Measurements from ENCODE around the gene MMP7. TPM values are rescaled to one million over a fixed set of nuclear protein-coding genes. Genes with fewer than 3 reads are reported as not detected.

MMP7 gene
- total RNA-seq, 1 donor = under 0.01 TPM

- H3K27ac ChIP-seq (ENCODE audit: low read depth, low read length) = no peak overlapping the region
- no peak for DNase-seq (ENCODE audit: insufficient read length, low spot score, missing footprints)
- TF ChIP-seq, protein P1, sequence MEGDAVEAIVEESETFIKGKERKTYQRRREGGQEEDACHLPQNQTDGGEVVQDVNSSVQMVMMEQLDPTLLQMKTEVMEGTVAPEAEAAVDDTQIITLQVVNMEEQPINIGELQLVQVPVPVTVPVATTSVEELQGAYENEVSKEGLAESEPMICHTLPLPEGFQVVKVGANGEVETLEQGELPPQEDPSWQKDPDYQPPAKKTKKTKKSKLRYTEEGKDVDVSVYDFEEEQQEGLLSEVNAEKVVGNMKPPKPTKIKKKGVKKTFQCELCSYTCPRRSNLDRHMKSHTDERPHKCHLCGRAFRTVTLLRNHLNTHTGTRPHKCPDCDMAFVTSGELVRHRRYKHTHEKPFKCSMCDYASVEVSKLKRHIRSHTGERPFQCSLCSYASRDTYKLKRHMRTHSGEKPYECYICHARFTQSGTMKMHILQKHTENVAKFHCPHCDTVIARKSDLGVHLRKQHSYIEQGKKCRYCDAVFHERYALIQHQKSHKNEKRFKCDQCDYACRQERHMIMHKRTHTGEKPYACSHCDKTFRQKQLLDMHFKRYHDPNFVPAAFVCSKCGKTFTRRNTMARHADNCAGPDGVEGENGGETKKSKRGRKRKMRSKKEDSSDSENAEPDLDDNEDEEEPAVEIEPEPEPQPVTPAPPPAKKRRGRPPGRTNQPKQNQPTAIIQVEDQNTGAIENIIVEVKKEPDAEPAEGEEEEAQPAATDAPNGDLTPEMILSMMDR (IDR thresholded peaks at IDR 0.05; ENCODE audit: extremely low read depth, low read depth, low read length) = no peak
- H3K27me3 ChIP-seq (ENCODE audit: insufficient read depth, low read length) = no peaks in the 10 kb centered on the region
- H3K79me2 ChIP-seq (ENCODE audit: insufficient read depth, low read length) = no peaks in the 10 kb centered on the region
- no peaks in the 10 kb centered on the region for H4K20me1 ChIP-seq (ENCODE audit: insufficient read depth, low read length)
- H3K4me3 ChIP-seq (ENCODE audit: insufficient read depth, low read length) = no peak overlapping the region
- no peaks in the 10 kb centered on the region for H3K9me3 ChIP-seq (ENCODE audit: low read depth, low read length)
- no peaks in the 10 kb centered on the region for H3K36me3 ChIP-seq (ENCODE audit: insufficient read depth, low read length)
- peaks cover 12% of the 10 kb centered on the region for H3K4me1 ChIP-seq (ENCODE audit: insufficient read depth, low read length)
- H3K4me2 ChIP-seq (ENCODE audit: insufficient read depth, low read length) = no peak overlapping the region
- no peak overlapping the region for H2AFZ ChIP-seq (ENCODE audit: low read length)
Observed at GRCh38 chr11:102566112-102566511, 35.6 kb upstream of the MMP7 start.

DNA sequence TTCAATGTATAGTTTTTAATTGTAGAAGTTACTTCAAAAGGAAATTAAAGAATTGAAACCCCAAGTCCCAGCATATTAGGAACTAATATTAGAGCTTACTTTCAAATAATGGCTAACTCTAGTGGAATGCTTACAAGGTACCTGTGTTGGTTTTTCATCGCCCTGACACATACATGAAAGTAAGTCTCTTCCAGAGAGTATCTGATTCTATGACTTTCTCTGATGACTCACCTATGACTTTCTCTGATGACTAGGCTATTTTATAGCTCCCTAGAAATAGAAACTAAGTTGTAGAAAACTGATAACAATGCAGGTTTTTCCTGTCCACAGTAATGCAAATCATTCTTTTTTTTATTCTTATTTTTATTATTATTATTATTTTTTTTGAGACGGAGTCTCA is 33.6 kb upstream of the MMP7 start:
- TF ChIP-seq, protein P1 (IDR thresholded peaks at IDR 0.05; ENCODE audit: extremely low read depth, low read depth, low read length) = no peak
- Histone ChIP-seq H3K9me3 (ENCODE audit: low read depth, low read length) (no peaks in the 10 kb centered on the region), H3K79me2 (ENCODE audit: insufficient read depth, low read length) (no peaks in the 10 kb centered on the region), H3K4me2 (ENCODE audit: insufficient read depth, low read length) (peak overlapping the region; percentile 3), H3K27ac (ENCODE audit: low read depth, low read length) (no peak overlapping the region), H3K4me3 (ENCODE audit: insufficient read depth, low read length) (no peak overlapping the region), H2AFZ (ENCODE audit: low read length) (no peak overlapping the region), H3K36me3 (ENCODE audit: insufficient read depth, low read length) (no peaks in the 10 kb centered on the region), H4K20me1 (ENCODE audit: insufficient read depth, low read length) (no peaks in the 10 kb centered on the region), H3K27me3 (ENCODE audit: insufficient read depth, low read length) (no peaks in the 10 kb centered on the region), H3K4me1 (ENCODE audit: insufficient read depth, low read length) (peaks cover 22% of the 10 kb centered on the region)
- peak; percentile 81 for DNase-seq (ENCODE audit: insufficient read length, low spot score, missing footprints)

- Histone ChIP-seq H3K4me1 (ENCODE audit: insufficient read depth, low read length) (peaks cover 22% of the 10 kb centered on the region), H3K36me3 (ENCODE audit: insufficient read depth, low read length) (no peaks in the 10 kb centered on the region), H2AFZ (ENCODE audit: low read length) (no peak overlapping the region), H3K4me3 (ENCODE audit: insufficient read depth, low read length) (no peak overlapping the region), H3K27ac (ENCODE audit: low read depth, low read length) (no peak overlapping the region), H4K20me1 (ENCODE audit: insufficient read depth, low read length) (no peaks in the 10 kb centered on the region), H3K9me3 (ENCODE audit: low read depth, low read length) (no peaks in the 10 kb centered on the region), H3K4me2 (ENCODE audit: insufficient read depth, low read length) (peak overlapping the region; percentile 95), H3K79me2 (ENCODE audit: insufficient read depth, low read length) (no peaks in the 10 kb centered on the region), H3K27me3 (ENCODE audit: insufficient read depth, low read length) (no peaks in the 10 kb centered on the region)
- TF ChIP-seq, protein P1 (IDR thresholded peaks at IDR 0.05; ENCODE audit: extremely low read depth, low read depth, low read length) = no peak
- no peak for DNase-seq (ENCODE audit: insufficient read length, low spot score, missing footprints)
Observed at GRCh38 chr11:102561636-102562035, 31.1 kb upstream of the MMP7 start.

- peak overlapping the region; percentile 95 for H3K4me2 ChIP-seq (ENCODE audit: insufficient read depth, low read length)
- peak overlapping the region; percentile 19 for H3K27ac ChIP-seq (ENCODE audit: low read depth, low read length)
- peak; percentile 61 for DNase-seq (ENCODE audit: insufficient read length, low spot score, missing footprints)
Observed at GRCh38 chr11:102560555-102561011, 30.0 kb upstream of the MMP7 start.

More at GRCh38 chr11:102560555-102561011, 30.0 kb upstream of the MMP7 start:
- no peaks in the 10 kb centered on the region for H3K79me2 ChIP-seq (ENCODE audit: insufficient read depth, low read length)
- H3K9me3 ChIP-seq (ENCODE audit: low read depth, low read length) = no peaks in the 10 kb centered on the region
- TF ChIP-seq, protein P1 (IDR thresholded peaks at IDR 0.05; ENCODE audit: extremely low read depth, low read depth, low read length) = no peak
- no peaks in the 10 kb centered on the region for H3K36me3 ChIP-seq (ENCODE audit: insufficient read depth, low read length)
- peak overlapping the region; percentile 75 for H2AFZ ChIP-seq (ENCODE audit: low read length)
- H3K27me3 ChIP-seq (ENCODE audit: insufficient read depth, low read length) = no peaks in the 10 kb centered on the region
- H4K20me1 ChIP-seq (ENCODE audit: insufficient read depth, low read length) = no peaks in the 10 kb centered on the region
- peaks cover 22% of the 10 kb centered on the region for H3K4me1 ChIP-seq (ENCODE audit: insufficient read depth, low read length)
- peak overlapping the region; percentile 68 for H3K4me3 ChIP-seq (ENCODE audit: insufficient read depth, low read length)

Measured in osteoblast (primary cell).